IMR-90 (cell line): ENCODE measurements around the gene GATAD2A. TPM values are rescaled to one million over a fixed set of nuclear protein-coding genes. Genes with fewer than 3 reads are reported as not detected.

Experiments
- ATAC-seq: fragments of 200-7000 bp; cut with Tn5 transposase; 2 replicates; pipeline ENCODE4 v1.9.1; 2020; ENCODE audit warnings: low read depth, mild to moderate bottlenecking, moderate library complexity
- BruUV-seq: library from RNA; stranded (reverse); fragments of 400-500 nt; replicated peaks from 2 replicates; lab custom pipeline; 2021; lab: Mats Ljungman, UMichigan
- CTCF ChIA-PET: fragments of 300-600 bp; formaldehyde crosslinking; extraction: SDS; loops from one replicate; lab custom pipeline; 2021; ENCODE audit warnings: antibody characterized with exemption; lab: Yijun Ruan, JAX
- POLR2A ChIA-PET: fragments of 300-600 bp; sonication (Branson Sonifier 250); formaldehyde crosslinking; loops from one replicate; lab custom pipeline; 2022; ENCODE audit warnings: antibody characterized with exemption; ENCODE audit not compliant: unreplicated experiment; lab: Charles Lee
- DNase-seq: peaks from one replicate; pipeline ENCODE4 v3.0.0; 2013
- H2AFZ ChIP-seq: replicated peaks from 2 replicates; pipeline ENCODE3; 2013; ENCODE audit warnings: low read length, mild to moderate bottlenecking; ENCODE audit not compliant: poor library complexity
- H2AK5ac ChIP-seq: 2 replicates; pipeline ENCODE4 v1.6.1; 2013; ENCODE audit warnings: low read depth, low read length, inconsistent platforms
- H2AK9ac ChIP-seq: replicated peaks from 2 replicates; pipeline ENCODE3; 2013; ENCODE audit warnings: mild to moderate bottlenecking, low read depth, low read length, moderate library complexity; ENCODE audit not compliant: poor library complexity
- H2BK120ac ChIP-seq: 2 replicates; pipeline ENCODE4 v1.6.1; 2013; ENCODE audit warnings: low read depth, low read length, inconsistent platforms
- H2BK15ac ChIP-seq: 3 replicates; pipeline ENCODE4 v1.6.1; 2013; ENCODE audit warnings: low read depth, low read length, inconsistent platforms
- H2BK20ac ChIP-seq: 2 replicates; pipeline ENCODE4 v1.6.1; 2013; ENCODE audit warnings: low read depth, mild to moderate bottlenecking, inconsistent platforms, low read length, moderate library complexity
- H2BK5ac ChIP-seq: 2 replicates; pipeline ENCODE4 v1.6.1; 2013; ENCODE audit warnings: mild to moderate bottlenecking, low read depth, low read length, inconsistent platforms; ENCODE audit not compliant: poor library complexity, severe bottlenecking
- H3K14ac ChIP-seq: replicated peaks from 2 replicates; pipeline ENCODE4 v1.6.1; 2013; ENCODE audit warnings: low read depth, low read length, inconsistent platforms
- H3K18ac ChIP-seq: 2 replicates; pipeline ENCODE4 v1.6.1; 2013; ENCODE audit warnings: low read depth, low read length, control low read depth
- H3K23ac ChIP-seq: 2 replicates; pipeline ENCODE4 v1.6.1; 2013; ENCODE audit warnings: low read depth, low read length, inconsistent platforms
- H3K27ac ChIP-seq: 2 replicates; pipeline ENCODE4 v1.5.1; 2013; ENCODE audit warnings: mild to moderate bottlenecking, control low read depth, low read length; ENCODE audit not compliant: insufficient read depth
- H3K27me3 ChIP-seq: 2 replicates; pipeline ENCODE4 v1.6.1; 2013; ENCODE audit warnings: low read length; ENCODE audit not compliant: control insufficient read depth, insufficient read depth
- H3K36me3 ChIP-seq: 2 replicates; pipeline ENCODE4 v1.6.1; 2013; ENCODE audit warnings: low read length, mixed read lengths; ENCODE audit not compliant: control insufficient read depth, insufficient read depth
- H3K4ac ChIP-seq: 2 replicates; pipeline ENCODE4 v1.6.1; 2013; ENCODE audit warnings: low read depth, low read length, inconsistent platforms
- H3K4me1 ChIP-seq: 2 replicates; pipeline ENCODE4 v1.6.1; 2013; ENCODE audit warnings: low read length, mixed read lengths; ENCODE audit not compliant: control insufficient read depth, insufficient read depth
- H3K4me2 ChIP-seq: 2 replicates; pipeline ENCODE4 v1.6.1; 2013; ENCODE audit warnings: low read depth, mild to moderate bottlenecking, control low read depth, low read length, moderate library complexity
- H3K4me3 ChIP-seq: 2 replicates; pipeline ENCODE4 v1.5.1; 2013; ENCODE audit warnings: low read depth, mild to moderate bottlenecking, control low read depth, low read length, moderate library complexity; ENCODE audit not compliant: insufficient read depth
- H3K56ac ChIP-seq: 2 replicates; pipeline ENCODE4 v1.6.1; 2013; ENCODE audit warnings: low read length, inconsistent platforms; ENCODE audit not compliant: insufficient read depth; ENCODE audit errors: extremely low read depth
- H3K79me1 ChIP-seq, 2 experiments: 2 replicates each; pipeline ENCODE4 v1.6.1; 2013; ENCODE audit warnings: low read length in 2 of 2, inconsistent platforms in 1 of 2, low read depth in 1 of 2
- H3K9ac ChIP-seq: 2 replicates; pipeline ENCODE4 v1.6.1; 2013; ENCODE audit warnings: low read depth, low read length, control low read depth
- H3K9me1 ChIP-seq: 2 replicates; pipeline ENCODE4 v1.6.1; 2013; ENCODE audit warnings: low read length, inconsistent platforms; ENCODE audit not compliant: insufficient read depth
- H3K9me3 ChIP-seq: 2 replicates; pipeline ENCODE4 v1.6.1; 2013; ENCODE audit warnings: low read length; ENCODE audit not compliant: control insufficient read depth, insufficient read depth
- H4K20me1 ChIP-seq: 2 replicates; pipeline ENCODE4 v1.6.1; 2013; ENCODE audit warnings: low read length, inconsistent platforms; ENCODE audit not compliant: insufficient read depth
- H4K5ac ChIP-seq: 2 replicates; pipeline ENCODE4 v1.6.1; 2013; ENCODE audit warnings: mild to moderate bottlenecking, low read depth, low read length, control low read depth
- H4K8ac ChIP-seq, 2 experiments: 2 replicates each; pipeline ENCODE4 v1.6.1; 2013; ENCODE audit warnings: low read depth in 2 of 2, low read length in 2 of 2, control low read depth in 1 of 2, inconsistent platforms in 1 of 2
- H4K91ac ChIP-seq: 2 replicates; pipeline ENCODE4 v1.6.1; 2013; ENCODE audit warnings: low read depth, low read length, inconsistent platforms; ENCODE audit not compliant: insufficient read depth
- BHLHE40 ChIP-seq: fragments of 150-350 bp; IDR thresholded peaks from 2 replicates; pipeline ENCODE4 v1.6.1; 2016; ENCODE audit warnings: mild to moderate bottlenecking, low read depth, low read length
- CEBPB ChIP-seq: IDR thresholded peaks from 2 replicates; pipeline ENCODE4 v1.6.1; 2012; ENCODE audit warnings: low read depth, low read length, improper control_type of control experiment
- CHD1 ChIP-seq: IDR thresholded peaks from 2 replicates; pipeline ENCODE4 v1.6.1; 2012; ENCODE audit warnings: low read depth, low read length, improper control_type of control experiment
- FOS ChIP-seq: fragments of 150-350 bp; IDR thresholded peaks from 2 replicates; pipeline ENCODE4 v1.6.1; 2016; ENCODE audit warnings: low read depth, low read length
- MAFK ChIP-seq: IDR thresholded peaks from 2 replicates; pipeline ENCODE4 v1.6.1; 2012; ENCODE audit warnings: low read depth, low read length, improper control_type of control experiment
- MAZ ChIP-seq: IDR thresholded peaks from 2 replicates; pipeline ENCODE4 v1.6.1; 2012; ENCODE audit warnings: low read depth, mild to moderate bottlenecking, low read length, improper control_type of control experiment, moderate library complexity, borderline replicate concordance
- MXI1 ChIP-seq: IDR thresholded peaks from 2 replicates; pipeline ENCODE4 v1.6.1; 2012; ENCODE audit warnings: low read depth, mild to moderate bottlenecking, low read length, moderate library complexity, borderline replicate concordance
- POLR2A ChIP-seq: IDR thresholded peaks from 2 replicates; pipeline ENCODE4 v1.6.1; 2012; ENCODE audit warnings: mild to moderate bottlenecking, low read depth, low read length
- RFX5 ChIP-seq: IDR thresholded peaks from 2 replicates; pipeline ENCODE4 v1.8.0; 2012; ENCODE audit warnings: low read depth, mild to moderate bottlenecking, low read length, moderate library complexity
- WGBS, 2 experiments: methylation state at CpG; one replicate each; pipeline versions ENCODE4 v1.1.5 to v1.1.7; 2013; ENCODE audit warnings: missing lambda C conversion rate in 2 of 2; ENCODE audit not compliant: insufficient read length in 1 of 2; ENCODE audit errors: extremely low coverage in 2 of 2; 5-methylcytosine and 5-hydroxymethylcytosine counted together
- dilution Hi-C: fragments of 300-500 bp; cut with HindIII; formaldehyde crosslinking; loops from one replicate; pipeline ENCODE4 v1.14.3; 2018; ENCODE audit warnings: low sequenced_read_pairs; ENCODE audit not compliant: unreplicated experiment
- in situ Hi-C: fragments of 300-500 bp; cut with MboI; formaldehyde crosslinking; loops from 3 replicates; pipeline ENCODE4 v1.14.3; 2019; ENCODE audit warnings: low sequenced_read_pairs, inconsistent platforms, mixed read lengths
- intact Hi-C: fragments of 100-400 bp; cut with micrococcal nuclease; formaldehyde crosslinking; loops from 2 replicates; pipeline ENCODE4 v1.10.0; 2022
- polyA plus RNA-seq, 3 experiments: library from polyadenylated mRNA; depleted of rRNA; stranded (reverse); fragments of >200 nt; gene quantifications; 2 replicates each; pipeline ENCODE4 v1.2.3, GENCODE V29; 2012; ENCODE audit warnings: low replicate concordance in 1 of 3
- total RNA-seq: library from RNA; depleted of rRNA; stranded (reverse); fragments of >200 nt; gene quantifications from 2 replicates; pipeline ENCODE4 v1.2.3, GENCODE V29; 2012
- TF ChIP-seq, protein P1 (sequence below): fragments of 150-350 bp; IDR thresholded peaks from 2 replicates; pipeline ENCODE4 v1.6.1; 2016; ENCODE audit warnings: low read depth, mild to moderate bottlenecking, low read length, moderate library complexity, borderline replicate concordance

The GATAD2A gene
- total and polyA plus RNA-seq, 2 of the 4 experiments (the other 2 are of a cell fraction), result 23.5 to 33.2 TPM

- H4K20me1 ChIP-seq, result peaks cover 80% of the 10 kb centered on the region
- CTCF ChIA-PET, result no interaction called here
- H3K27ac ChIP-seq, result no peak overlapping the region
- in situ Hi-C loops, result no loop called here
- no peak overlapping the region for H4K5ac ChIP-seq
- no peak overlapping the region for H4K91ac ChIP-seq
- H3K18ac ChIP-seq, result no peak overlapping the region
- H4K8ac ChIP-seq, result no peak overlapping the region
- intact Hi-C loops, result no loop called here
- TF ChIP-seq, protein P1, sequence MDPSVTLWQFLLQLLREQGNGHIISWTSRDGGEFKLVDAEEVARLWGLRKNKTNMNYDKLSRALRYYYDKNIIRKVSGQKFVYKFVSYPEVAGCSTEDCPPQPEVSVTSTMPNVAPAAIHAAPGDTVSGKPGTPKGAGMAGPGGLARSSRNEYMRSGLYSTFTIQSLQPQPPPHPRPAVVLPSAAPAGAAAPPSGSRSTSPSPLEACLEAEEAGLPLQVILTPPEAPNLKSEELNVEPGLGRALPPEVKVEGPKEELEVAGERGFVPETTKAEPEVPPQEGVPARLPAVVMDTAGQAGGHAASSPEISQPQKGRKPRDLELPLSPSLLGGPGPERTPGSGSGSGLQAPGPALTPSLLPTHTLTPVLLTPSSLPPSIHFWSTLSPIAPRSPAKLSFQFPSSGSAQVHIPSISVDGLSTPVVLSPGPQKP, result no peak
- TF ChIP-seq BHLHE40 (no peak), RFX5 (no peak), MAZ (no peak), CHD1 (no peak), MXI1 (no peak), CEBPB (no peak), FOS (no peak), MAFK (no peak), POLR2A (no peak)
- WGBS, 2 experiments, result no CpG with 5 or more reads among the region's 4 CpGs
- no peak overlapping the region for H2BK5ac ChIP-seq
- no peaks in the 10 kb centered on the region for H3K36me3 ChIP-seq
- no peak overlapping the region for H3K56ac ChIP-seq
- H2AK9ac ChIP-seq, result no peak overlapping the region
- H2BK20ac ChIP-seq, result no peak overlapping the region
- no peaks in the 10 kb centered on the region for H3K27me3 ChIP-seq
- peaks cover 36% of the 10 kb centered on the region for H3K9me1 ChIP-seq
- no TSS peak for BruUV-seq
- H3K9ac ChIP-seq, result no peak overlapping the region
- H2BK120ac ChIP-seq, result no peak overlapping the region
- dilution Hi-C loops, result no loop called here
- H2BK15ac ChIP-seq, result no peak overlapping the region
- H3K79me1 ChIP-seq, result peaks cover 32 to 81% of the 10 kb centered on the region in 2 experiments
- H3K4me1 ChIP-seq, result peaks cover 3% of the 10 kb centered on the region
- POLR2A ChIA-PET, result interaction anchor here (0.6 kb wide), 1 partner anchor 27 kb away, joined by 3 read pairs; no protein-coding TSS in a partner anchor
- DNase-seq (no peak), ATAC-seq (no peak; the same call in 1 of the 2 replicates)
- no peaks in the 10 kb centered on the region for H3K9me3 ChIP-seq
- H3K4me2 ChIP-seq, result no peak overlapping the region
- no peak overlapping the region for H3K14ac ChIP-seq
- no peak overlapping the region for H3K23ac ChIP-seq
- no peak overlapping the region for H2AK5ac ChIP-seq
- H3K4ac ChIP-seq, result no peak overlapping the region
- H3K4me3 ChIP-seq, result no peak overlapping the region
- no peak overlapping the region for H2AFZ ChIP-seq
Measured at GRCh38 chr19:19438366-19439175, 33.1 kb downstream of the GATAD2A start.
